SK-N-SH (cell line): ENCODE results near the gene CEACAM4. TPM values are rescaled to one million over a fixed set of nuclear protein-coding genes. Genes with fewer than 3 reads are reported as not detected.

ENCODE experiments used
- CTCF ChIA-PET: fragments of 300-600, 350-600 bp; formaldehyde crosslinking; extraction: SDS; loops from one replicate; lab custom pipeline; 2021; lab: Yijun Ruan, JAX
- POLR2A ChIA-PET: fragments of 350-600 bp; sonication (Branson Sonifier 250); formaldehyde crosslinking; extraction: SDS; loops from one replicate; lab custom pipeline; 2020; ENCODE audit warnings: antibody characterized with exemption, inconsistent platforms; lab: Yijun Ruan, JAX
- DNase-seq: peaks from one replicate; pipeline ENCODE4 v3.0.0; 2012
- H2AFZ ChIP-seq: fragments of 200-600 bp; sonication (generic); 2 replicates; pipeline ENCODE4 v1.8.1; 2016; ENCODE audit warnings: antibody characterized with exemption, mild to moderate bottlenecking, low read depth
- H3F3A ChIP-seq: fragments of 200-600 bp; sonication (generic); replicated peaks from 2 replicates; pipeline ENCODE3; 2016; ENCODE audit warnings: antibody characterized with exemption, mild to moderate bottlenecking; ENCODE audit not compliant: insufficient read depth
- H3K27ac ChIP-seq, 2 experiments: fragments of 200-500 bp in 1 of 2; fragments of 200-600 bp in 1 of 2; sonication (Bioruptor generic) in 1 of 2; sonication (generic), shearing (Covaris generic) in 1 of 2; 2 replicates each; pipeline versions ENCODE4 v1.5.1 to v1.6.1; 2014 to 2016; ENCODE audit warnings: low read depth in 2 of 2, inconsistent platforms in 1 of 2, low read length in 1 of 2, mild to moderate bottlenecking in 1 of 2, mixed read lengths in 1 of 2
- H3K27me3 ChIP-seq: fragments of 200-600 bp; sonication (generic), shearing (Covaris generic); 2 replicates; pipeline ENCODE4 v1.6.1; 2016; ENCODE audit warnings: mixed run types; ENCODE audit not compliant: insufficient read depth
- H3K36me3 ChIP-seq, 2 experiments: fragments of 200-500 bp in 1 of 2; fragments of 200-600 bp in 1 of 2; sonication (Bioruptor generic) in 1 of 2; sonication (generic) in 1 of 2; replicated peaks in 1 of 2; 2 replicates each; pipeline versions ENCODE3 to v1.5.1; 2014 to 2016; ENCODE audit warnings: low read length in 1 of 2, mild to moderate bottlenecking in 1 of 2; ENCODE audit not compliant: insufficient read depth in 2 of 2, control insufficient read depth in 1 of 2
- H3K4me1 ChIP-seq, 2 experiments: fragments of 200-500 bp in 1 of 2; fragments of 200-600 bp in 1 of 2; sonication (Bioruptor generic) in 1 of 2; sonication (generic), shearing (Covaris generic) in 1 of 2; 2 replicates each; pipeline versions ENCODE4 v1.5.1 to v1.6.1; 2014 to 2016; ENCODE audit warnings: low read depth in 1 of 2, low read length in 1 of 2, mixed run types in 1 of 2; ENCODE audit not compliant: insufficient read depth in 2 of 2, control insufficient read depth in 1 of 2
- H3K4me2 ChIP-seq: fragments of 200-600 bp; sonication (generic), shearing (Covaris generic); 2 replicates; pipeline ENCODE4 v1.6.1; 2017; ENCODE audit warnings: mixed run types
- H3K4me3 ChIP-seq, 2 experiments: fragments of 200-500 bp in 1 of 2; fragments of 200-600 bp in 1 of 2; sonication (Bioruptor generic) in 1 of 2; sonication (generic), shearing (Covaris generic) in 1 of 2; 2 replicates each; pipeline versions ENCODE4 v1.5.1 to v1.8.1; 2014 to 2016; ENCODE audit warnings: low read depth in 2 of 2, inconsistent platforms in 1 of 2, low read length in 1 of 2, mild to moderate bottlenecking in 1 of 2, mixed read lengths in 1 of 2, moderate library complexity in 1 of 2
- H3K79me2 ChIP-seq: fragments of 200-600 bp; sonication (generic); 2 replicates; pipeline ENCODE4 v1.8.1; 2017; ENCODE audit warnings: mild to moderate bottlenecking; ENCODE audit not compliant: insufficient read depth
- H3K9ac ChIP-seq: fragments of 200-600 bp; sonication (generic); 2 replicates; pipeline ENCODE4 v1.6.1; 2017; ENCODE audit warnings: mixed run types
- H3K9me2 ChIP-seq: fragments of 200-600 bp; sonication (generic); 2 replicates; pipeline ENCODE4 v1.6.1; 2017; ENCODE audit warnings: mixed run types
- H3K9me3 ChIP-seq: fragments of 200-600 bp; sonication (generic); 2 replicates; pipeline ENCODE4 v1.6.1; 2017; ENCODE audit warnings: mixed run types, mild to moderate bottlenecking, moderate library complexity
- H4K20me1 ChIP-seq: fragments of 200-600 bp; sonication (generic); 2 replicates; pipeline ENCODE4 v1.6.1; 2017; ENCODE audit warnings: mild to moderate bottlenecking, mixed run types; ENCODE audit not compliant: insufficient read depth
- EP300 ChIP-seq, 2 experiments: IDR thresholded peaks; 2 replicates each; pipeline versions ENCODE4 v1.4.0 to v1.6.1; 2012; ENCODE audit warnings: borderline replicate concordance in 1 of 2, low read depth in 1 of 2, low read length in 1 of 2
- EZH2phosphoT487 ChIP-seq: fragments of 200-600 bp; sonication (generic); IDR thresholded peaks from 2 replicates; pipeline ENCODE4 v1.6.1; 2017; ENCODE audit warnings: low read depth, mixed run types, mild to moderate bottlenecking, antibody characterized with exemption, moderate library complexity, borderline replicate concordance
- FOXM1 ChIP-seq: IDR thresholded peaks from 2 replicates; pipeline ENCODE4 v1.4.0; 2012; ENCODE audit warnings: low read depth, mild to moderate bottlenecking
- GABPA ChIP-seq: IDR thresholded peaks from 2 replicates; pipeline ENCODE4 v1.4.0; 2012; ENCODE audit warnings: low read depth, mild to moderate bottlenecking
- GATA2 ChIP-seq: sonication (generic); formaldehyde crosslinking; IDR thresholded peaks from 2 replicates; pipeline ENCODE4 v1.5.0; 2020; ENCODE audit warnings: mild to moderate bottlenecking, missing genetic modification reagents
- MAX ChIP-seq: IDR thresholded peaks from 2 replicates; pipeline ENCODE4 v1.4.0; 2012; ENCODE audit warnings: low read depth
- MEF2A ChIP-seq: IDR thresholded peaks from 2 replicates; pipeline ENCODE4 v1.4.0; 2012; ENCODE audit warnings: low read depth, borderline replicate concordance
- NFIC ChIP-seq: IDR thresholded peaks from 2 replicates; pipeline ENCODE4 v1.4.0; 2012; ENCODE audit warnings: borderline replicate concordance
- NRF1 ChIP-seq: IDR thresholded peaks from 2 replicates; pipeline ENCODE4 v1.6.1; 2012; ENCODE audit warnings: low read depth, mild to moderate bottlenecking, low read length
- PBX3 ChIP-seq: IDR thresholded peaks from 2 replicates; pipeline ENCODE4; 2012
- POLR2AphosphoS5 ChIP-seq: IDR thresholded peaks from 2 replicates; pipeline ENCODE4 v1.6.1; 2012; ENCODE audit warnings: low read depth, low read length
- RAD21 ChIP-seq: IDR thresholded peaks from 2 replicates; pipeline ENCODE4 v1.6.1; 2012; ENCODE audit warnings: mild to moderate bottlenecking, low read length
- REST ChIP-seq: IDR thresholded peaks from 2 replicates; pipeline ENCODE4 v1.6.1; 2012; ENCODE audit warnings: mild to moderate bottlenecking, low read depth, low read length, moderate library complexity
- SMC3 ChIP-seq: IDR thresholded peaks from 2 replicates; pipeline ENCODE4 v1.6.1; 2012; ENCODE audit warnings: low read depth, low read length, improper control_type of control experiment
- TCF12 ChIP-seq: IDR thresholded peaks from 2 replicates; pipeline ENCODE4 v1.4.0; 2012
- WGBS: methylation state at CpG from one replicate; pipeline ENCODE4 v1.1.6; 2017; ENCODE audit warnings: low lambda C conversion rate; 5-methylcytosine and 5-hydroxymethylcytosine counted together
- polyA plus RNA-seq, 3 experiments: library from polyadenylated mRNA; depleted of rRNA; stranded (reverse); fragments of >200 nt; gene quantifications; 2 replicates each; pipeline ENCODE4 v1.2.3, GENCODE V29; 2012
- TF ChIP-seq, protein P1 (sequence below): fragments of 200-600 bp; sonication (generic); IDR thresholded peaks from 2 replicates; pipeline ENCODE4 v1.6.1; 2017; ENCODE audit warnings: antibody characterized with exemption, mild to moderate bottlenecking, moderate library complexity

The CEACAM4 gene
- polyA plus RNA-seq, 1 of the 3 experiments (the other 2 are of a cell fraction): not detected

GRCh38 chr19:41595890-41596280 is 31.0 kb downstream of the CEACAM4 start (continued):
- TF ChIP-seq MEF2A (no peak), MAX (no peak)

DNA sequence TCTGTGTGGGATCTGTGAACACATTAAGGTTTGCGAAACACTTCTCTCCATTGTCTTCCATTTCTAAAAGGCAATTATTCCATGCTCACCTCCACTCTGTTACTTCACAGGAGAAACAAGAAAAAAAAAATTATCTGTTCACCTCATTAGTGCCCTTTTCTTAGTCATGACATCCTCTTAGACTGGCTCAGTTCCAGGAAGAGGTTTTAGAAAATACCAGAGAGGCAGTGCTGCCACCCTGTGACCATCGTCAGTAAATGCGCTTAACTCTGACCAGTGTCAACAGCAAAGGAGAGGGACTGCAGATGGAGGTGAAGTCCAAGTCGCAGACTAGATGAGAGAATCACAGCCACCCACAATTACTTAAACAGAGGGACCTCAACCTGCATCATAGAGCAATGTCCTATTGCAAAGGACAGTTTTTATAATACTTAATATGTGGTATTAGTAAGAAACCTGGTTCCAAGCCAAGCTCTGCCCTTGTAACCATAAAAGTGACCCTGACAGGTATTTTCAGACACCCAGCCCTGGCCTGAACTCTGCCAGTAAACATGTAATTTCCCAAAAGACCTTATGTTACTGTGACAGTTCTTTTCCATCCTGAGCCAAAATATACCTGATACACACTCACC is 31.5 kb downstream of the CEACAM4 start:
- WGBS: 12% methylated on average over 4 of the region's 4 CpGs
- POLR2A ChIA-PET: no interaction called here
- no peaks in the 10 kb centered on the region for H3K36me3 ChIP-seq
- H3K27ac ChIP-seq: no peak overlapping the region
- H3K9me3 ChIP-seq: no peaks in the 10 kb centered on the region
- H3K27me3 ChIP-seq: no peaks in the 10 kb centered on the region; the same call in 1 of the 2 replicates
- CTCF ChIA-PET: interaction anchor here (1.0 to 4.2 kb wide), 11 partner anchors 8 to 149 kb away, joined by 3 to 25 read pairs (median 4); no protein-coding TSS in a partner anchor
- no peak overlapping the region for H2AFZ ChIP-seq
- no peak overlapping the region; a peak in 1 of 4 replicates for H3K4me3 ChIP-seq
- no peaks in the 10 kb centered on the region for H4K20me1 ChIP-seq
- no peaks in the 10 kb centered on the region for H3F3A ChIP-seq
- no peak overlapping the region for H3K9ac ChIP-seq
- H3K4me2 ChIP-seq: no peak overlapping the region
- H3K79me2 ChIP-seq: no peaks in the 10 kb centered on the region
- DNase-seq: peak; percentile 62
- H3K4me1 ChIP-seq: no peaks in the 10 kb centered on the region
- no peaks in the 10 kb centered on the region for H3K9me2 ChIP-seq
- TF ChIP-seq PBX3 (no peak), SMC3 (peak; percentile 17; the same call in 1 of the 2 replicates), GATA2 (CRISPR knock-in tag) (no peak), RAD21 (peak; percentile 46), NFIC (peak; percentile 76)
- TF ChIP-seq, protein P1, sequence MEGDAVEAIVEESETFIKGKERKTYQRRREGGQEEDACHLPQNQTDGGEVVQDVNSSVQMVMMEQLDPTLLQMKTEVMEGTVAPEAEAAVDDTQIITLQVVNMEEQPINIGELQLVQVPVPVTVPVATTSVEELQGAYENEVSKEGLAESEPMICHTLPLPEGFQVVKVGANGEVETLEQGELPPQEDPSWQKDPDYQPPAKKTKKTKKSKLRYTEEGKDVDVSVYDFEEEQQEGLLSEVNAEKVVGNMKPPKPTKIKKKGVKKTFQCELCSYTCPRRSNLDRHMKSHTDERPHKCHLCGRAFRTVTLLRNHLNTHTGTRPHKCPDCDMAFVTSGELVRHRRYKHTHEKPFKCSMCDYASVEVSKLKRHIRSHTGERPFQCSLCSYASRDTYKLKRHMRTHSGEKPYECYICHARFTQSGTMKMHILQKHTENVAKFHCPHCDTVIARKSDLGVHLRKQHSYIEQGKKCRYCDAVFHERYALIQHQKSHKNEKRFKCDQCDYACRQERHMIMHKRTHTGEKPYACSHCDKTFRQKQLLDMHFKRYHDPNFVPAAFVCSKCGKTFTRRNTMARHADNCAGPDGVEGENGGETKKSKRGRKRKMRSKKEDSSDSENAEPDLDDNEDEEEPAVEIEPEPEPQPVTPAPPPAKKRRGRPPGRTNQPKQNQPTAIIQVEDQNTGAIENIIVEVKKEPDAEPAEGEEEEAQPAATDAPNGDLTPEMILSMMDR: peak; percentile 70
- TF ChIP-seq, all 33 proteins: peak for 4

DNA sequence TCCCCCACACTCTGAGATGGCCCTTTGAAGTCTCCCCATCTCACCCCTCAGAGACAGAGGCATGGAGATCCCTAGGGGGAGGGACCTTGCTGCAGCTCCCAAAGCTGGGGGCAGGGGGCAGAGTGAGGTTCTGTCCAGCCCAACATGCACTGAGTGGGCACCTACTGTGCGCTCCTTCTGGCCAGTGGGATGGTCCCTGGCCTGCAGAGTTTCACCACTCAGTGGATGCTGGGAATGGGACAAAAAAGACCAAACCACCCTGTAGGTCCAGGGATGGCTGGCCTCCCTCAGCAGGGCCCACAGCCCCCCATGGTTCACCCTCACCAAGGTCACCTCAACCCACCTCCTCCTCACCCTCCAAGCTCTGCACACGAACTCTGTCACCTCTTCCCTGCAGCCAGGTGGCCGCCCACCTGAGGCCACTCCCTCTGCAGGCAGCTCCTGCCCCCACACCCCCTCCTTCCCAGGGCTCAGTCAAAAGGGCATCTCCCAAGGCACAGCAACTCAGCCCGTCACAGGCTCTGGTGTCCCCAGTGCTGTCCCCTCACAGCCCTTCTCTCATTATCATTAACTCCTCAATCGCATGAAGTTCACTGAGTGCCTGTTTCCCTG is 34.8 kb downstream of the CEACAM4 start:
- H3K9ac ChIP-seq: no peak overlapping the region
- no peaks in the 10 kb centered on the region for H4K20me1 ChIP-seq
- H3F3A ChIP-seq: no peaks in the 10 kb centered on the region
- no peak overlapping the region for H3K4me2 ChIP-seq
- ChIA-PET CTCF (no interaction called here), POLR2A (no interaction called here)
- H3K9me3 ChIP-seq: no peaks in the 10 kb centered on the region
- 0% methylated on average over 4 of the region's 5 CpGs for WGBS
- H3K9me2 ChIP-seq: no peaks in the 10 kb centered on the region
- H2AFZ ChIP-seq: no peak overlapping the region
- H3K4me3 ChIP-seq: no peak overlapping the region
- no peak overlapping the region for H3K27ac ChIP-seq
- H3K4me1 ChIP-seq: no peaks in the 10 kb centered on the region
- H3K36me3 ChIP-seq: no peaks in the 10 kb centered on the region
- no peaks in the 10 kb centered on the region for H3K79me2 ChIP-seq
- H3K27me3 ChIP-seq: no peaks in the 10 kb centered on the region; the same call in 1 of the 2 replicates
- DNase-seq: no peak
- TF ChIP-seq TCF12: no peak
- no peak for TF ChIP-seq POLR2AphosphoS5
- TF ChIP-seq MAX: no peak
- TF ChIP-seq FOXM1: no peak
- no peak for TF ChIP-seq EZH2phosphoT487
- TF ChIP-seq NRF1: no peak
- TF ChIP-seq GABPA: no peak
- TF ChIP-seq EP300 (IDR thresholded peaks at IDR 0.05; ENCODE audit: borderline replicate concordance in 1 of 2, low read depth in 1 of 2, low read length in 1 of 2): no peak
- TF ChIP-seq REST: no peak
- TF ChIP-seq GATA2 (CRISPR knock-in tag): no peak
